NCI-H2196 treated with DMSO at 0.1 percent for 48 hours (cell line): Measurements from ENCODE around the gene NRG3.
"Not testable (repeated sequence)": the region's sequence is repeated elsewhere in the genome, so short reads cannot be mapped to it uniquely, and the experiment has no call there.

Experiments used
- DNase-seq: peaks from one replicate; lab custom pipeline; 2025; ENCODE audit not compliant: unreplicated experiment; lab: John Stamatoyannopoulos, UW

NRG3 gene

DNA sequence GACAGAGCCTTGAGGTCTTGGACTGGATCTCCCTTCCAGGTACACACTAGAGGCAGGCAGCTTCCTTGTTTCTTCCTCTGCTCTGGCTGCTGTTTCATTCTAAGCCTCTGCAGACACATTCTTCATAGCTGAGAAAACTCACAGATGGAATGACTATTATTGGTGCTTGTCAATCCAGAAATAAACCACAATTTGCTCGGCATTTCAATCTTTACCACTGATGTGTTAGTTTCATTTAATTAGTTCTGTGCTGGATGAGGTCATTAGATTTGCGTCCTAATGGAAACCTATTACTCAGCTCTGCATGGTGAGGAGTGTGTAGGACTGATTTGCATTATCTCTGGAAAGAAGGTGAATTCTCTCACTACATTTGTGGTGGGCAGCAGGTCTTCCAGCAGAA, 392.5 kb downstream of the NRG3 start:
- DNase-seq: no peak

DNA sequence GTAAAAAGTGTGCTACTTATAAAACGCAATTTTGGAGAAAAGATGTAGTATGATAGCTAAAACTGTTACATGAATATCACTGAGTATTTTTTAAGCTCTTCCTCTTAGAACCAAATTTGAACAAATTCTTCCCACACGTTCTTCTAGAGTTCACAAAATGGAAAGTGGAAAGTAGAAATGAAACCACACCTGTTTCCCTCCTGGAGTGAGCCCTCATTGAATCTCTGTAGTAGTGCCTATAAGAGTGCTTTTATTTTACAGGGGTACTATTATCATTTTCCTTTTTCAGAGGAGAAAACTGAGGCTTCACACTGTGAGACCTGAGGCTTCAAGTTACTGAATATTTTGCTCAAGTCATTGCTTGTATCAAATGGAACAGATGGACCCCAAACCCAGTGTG, 393.0 kb downstream of the NRG3 start:
- no peak for DNase-seq

DNA sequence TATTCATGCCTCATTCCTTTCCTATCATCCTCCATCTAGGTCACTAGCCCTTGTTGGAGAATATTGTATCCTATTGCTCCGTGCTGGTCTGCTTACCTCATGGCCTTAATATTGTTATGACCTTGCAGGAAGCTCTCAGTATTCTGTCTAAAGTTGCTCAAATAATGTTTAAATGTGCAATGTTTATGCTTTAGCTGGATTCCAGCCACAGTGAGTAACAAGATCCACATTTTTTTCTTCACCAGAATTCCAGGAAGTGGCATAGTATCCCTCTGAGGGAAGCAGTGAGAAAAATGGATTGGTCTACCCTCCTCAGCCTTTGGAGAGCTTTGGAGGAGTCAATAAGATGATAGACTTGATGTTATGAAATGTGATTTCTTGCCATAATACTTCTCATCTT, 402.6 kb downstream of the NRG3 start:
- DNase-seq: no peak

DNA sequence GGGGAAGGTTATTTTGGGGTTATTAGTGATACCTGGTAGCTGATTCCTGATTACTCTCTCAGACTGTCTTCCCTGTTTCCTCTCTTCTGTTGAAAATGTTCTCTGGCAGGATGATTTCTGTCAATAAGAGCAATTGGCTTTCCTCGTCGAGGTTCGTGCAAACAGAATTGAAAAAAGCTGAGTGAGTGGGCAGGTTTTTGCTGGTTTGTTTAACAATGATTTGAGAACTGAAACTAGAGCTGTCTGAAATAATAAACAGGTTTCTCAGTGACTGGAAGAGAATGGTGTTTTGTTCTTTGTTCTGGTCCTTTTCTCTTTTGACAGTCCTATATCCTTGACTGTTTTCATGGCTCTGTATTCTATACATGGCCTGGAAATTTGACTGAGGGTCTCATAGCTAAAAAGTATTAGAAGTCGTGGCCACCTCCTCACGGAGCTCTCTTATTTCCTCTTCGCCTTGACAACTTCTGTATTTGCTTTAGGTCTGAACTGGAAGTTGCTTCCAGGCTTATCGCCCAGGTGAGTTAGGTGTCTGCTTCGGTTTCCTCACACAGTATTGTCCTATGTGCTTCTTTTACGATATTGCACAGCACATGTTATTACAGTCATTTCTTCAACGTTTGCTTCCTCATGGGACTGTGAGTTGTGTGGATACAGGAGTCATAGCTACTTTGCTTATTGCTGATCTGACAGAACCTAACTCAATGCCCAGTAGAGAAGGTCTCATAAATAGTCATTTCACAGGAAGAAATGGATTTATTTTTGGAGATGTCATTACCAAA, 403.6 kb downstream of the NRG3 start:
- no peak for DNase-seq

DNA sequence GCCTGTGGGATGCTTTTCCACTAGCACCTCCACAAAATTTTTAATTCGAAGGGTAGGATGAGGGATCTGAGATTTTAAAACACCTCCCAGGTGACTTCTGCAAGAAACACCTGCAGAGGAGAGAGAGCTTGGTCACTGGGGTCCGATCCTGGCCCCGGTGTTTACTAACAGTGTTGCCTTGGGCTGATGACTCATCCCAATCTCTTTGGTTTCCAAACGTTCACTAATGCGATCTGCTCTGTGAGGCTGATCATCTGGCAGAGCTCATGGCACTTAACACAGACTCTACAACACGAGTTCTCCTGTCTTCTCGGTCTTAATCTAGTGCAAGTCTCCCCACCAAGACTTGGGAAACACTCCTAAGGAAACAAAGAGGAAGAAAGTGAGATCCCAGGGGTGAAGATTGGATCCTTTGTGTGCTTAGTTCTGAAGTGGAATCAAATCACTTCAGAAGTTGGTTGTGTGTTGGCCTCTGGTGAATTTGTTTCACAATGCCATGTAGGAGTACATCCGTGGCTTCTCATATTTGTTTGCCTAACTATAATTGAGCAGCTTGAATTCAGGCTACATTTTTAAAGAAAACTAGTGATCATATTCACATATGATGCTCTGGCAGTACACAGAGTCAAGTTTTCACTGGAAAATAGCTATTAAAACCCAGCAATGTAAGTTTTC, 407.9 kb downstream of the NRG3 start:
- DNase-seq: no peak

DNA sequence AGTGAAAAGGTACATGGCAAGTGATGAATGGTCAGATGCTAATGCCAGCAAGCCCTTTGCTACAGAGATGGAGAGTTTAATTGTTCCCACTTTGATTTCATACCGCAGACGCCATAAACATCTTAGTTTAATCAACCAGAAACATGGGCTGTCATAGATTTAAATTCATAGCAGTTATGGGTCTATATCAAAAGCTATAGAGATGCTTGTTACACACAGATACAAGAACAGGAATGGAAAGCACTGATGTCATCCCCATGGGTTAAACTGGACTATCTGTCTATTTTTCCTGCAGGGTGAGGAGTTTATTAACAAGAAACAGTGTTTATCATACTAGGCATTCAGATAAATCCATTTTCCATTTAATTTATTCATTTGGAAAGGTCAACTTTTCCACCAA, 409.2 kb downstream of the NRG3 start:
- no peak for DNase-seq

DNA sequence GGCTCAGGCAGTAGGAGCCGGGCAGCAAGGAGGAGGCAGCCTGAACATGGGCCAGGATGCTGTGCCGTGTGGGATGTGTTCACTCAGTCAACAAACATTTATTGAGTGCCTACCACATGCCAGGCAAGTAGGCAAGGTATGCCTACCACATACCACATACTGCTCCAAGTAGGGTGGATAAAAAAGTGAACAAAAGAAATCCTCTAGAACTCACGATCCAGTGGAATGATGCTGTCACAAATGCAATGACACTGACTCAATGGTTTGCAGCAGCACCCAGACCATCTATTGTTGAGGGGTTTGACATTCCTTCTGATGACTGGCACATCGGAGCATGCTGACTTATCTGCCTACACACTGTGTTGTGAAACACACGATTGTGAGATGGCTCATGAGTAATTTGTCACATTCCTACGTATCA, 413.5 kb downstream of the NRG3 start:
- no peak for DNase-seq

DNA sequence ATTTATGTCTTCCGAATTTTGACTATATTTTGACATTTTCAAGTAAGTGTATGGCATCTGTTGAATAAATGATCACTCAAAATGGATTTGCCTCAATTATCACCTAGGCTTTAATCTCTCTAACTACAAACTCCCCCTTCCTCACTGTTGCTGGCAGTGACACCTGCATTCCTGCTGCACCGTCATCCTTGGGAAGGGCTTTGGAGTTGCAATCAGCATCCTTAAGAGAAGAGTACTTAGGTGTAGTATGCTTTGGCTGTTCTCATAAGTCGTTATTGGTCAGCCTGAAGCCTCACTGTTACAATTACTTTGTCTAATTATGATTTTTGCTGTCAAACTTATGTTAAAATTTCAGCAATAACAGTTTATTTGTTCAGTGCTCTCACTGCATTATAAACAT, 415.0 kb downstream of the NRG3 start:
- no peak for DNase-seq

DNA sequence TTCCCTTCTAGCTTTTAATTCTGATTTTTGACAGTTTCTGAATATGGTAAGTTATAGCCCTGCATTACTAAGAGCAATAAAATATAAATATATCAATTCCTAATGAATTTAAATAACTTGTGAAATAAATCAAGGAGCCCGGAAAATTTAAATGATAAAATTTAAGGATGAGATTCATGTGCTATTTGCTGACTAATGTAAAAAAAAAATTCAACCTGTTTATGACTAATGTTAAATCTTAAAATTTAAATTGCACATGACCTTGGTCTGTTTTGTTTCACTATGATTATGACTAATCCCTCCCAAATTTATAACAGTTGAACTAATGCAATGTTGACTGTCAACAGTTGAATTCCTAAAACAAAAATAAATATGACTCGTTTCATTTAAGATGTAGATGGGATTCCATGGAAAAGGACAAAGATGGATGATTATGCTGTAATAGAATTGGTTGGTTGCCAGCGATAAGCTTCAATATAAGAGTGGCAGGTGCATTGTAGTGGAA, 419.9 kb downstream of the NRG3 start:
- no peak for DNase-seq

DNA sequence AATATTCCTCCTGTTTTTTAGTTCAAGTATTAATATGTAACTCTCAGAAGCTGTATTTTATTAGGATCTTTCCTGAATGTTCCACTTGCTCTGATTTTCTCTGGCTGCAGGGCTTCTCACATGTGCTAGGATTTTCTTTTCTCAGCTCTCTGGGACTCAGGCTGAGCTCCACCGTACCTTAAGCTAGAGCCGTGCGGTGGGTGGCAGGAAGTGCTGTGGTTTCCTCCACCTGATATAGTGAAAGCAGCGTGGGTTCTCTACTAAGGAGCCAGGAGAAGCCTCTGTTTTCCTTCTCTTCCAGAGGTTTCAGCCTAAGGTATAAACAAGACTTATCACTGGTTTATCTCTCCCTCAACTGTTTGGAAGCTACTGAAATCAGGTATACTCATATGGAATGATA, 433.6 kb downstream of the NRG3 start:
- DNase-seq: no peak

DNA sequence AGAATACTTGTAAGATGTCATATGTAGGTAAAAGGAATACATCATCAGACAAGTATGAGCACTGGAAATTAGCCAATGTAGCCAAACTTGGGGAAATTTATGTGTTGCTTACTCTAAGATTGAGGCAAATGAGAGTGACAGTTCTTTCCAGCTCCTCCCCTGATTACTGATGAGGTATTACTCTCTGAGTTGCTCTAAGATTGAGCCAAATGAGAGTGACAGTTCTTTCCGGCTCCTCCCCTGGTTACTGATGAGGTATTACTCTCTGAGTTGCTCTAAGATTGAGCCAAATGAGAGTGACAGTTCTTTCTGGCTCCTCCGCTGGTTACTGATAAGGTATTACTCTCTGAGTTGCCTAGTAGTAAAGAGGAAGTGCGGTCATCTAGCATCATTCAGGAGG, 435.8 kb downstream of the NRG3 start:
- no peak for DNase-seq

DNA sequence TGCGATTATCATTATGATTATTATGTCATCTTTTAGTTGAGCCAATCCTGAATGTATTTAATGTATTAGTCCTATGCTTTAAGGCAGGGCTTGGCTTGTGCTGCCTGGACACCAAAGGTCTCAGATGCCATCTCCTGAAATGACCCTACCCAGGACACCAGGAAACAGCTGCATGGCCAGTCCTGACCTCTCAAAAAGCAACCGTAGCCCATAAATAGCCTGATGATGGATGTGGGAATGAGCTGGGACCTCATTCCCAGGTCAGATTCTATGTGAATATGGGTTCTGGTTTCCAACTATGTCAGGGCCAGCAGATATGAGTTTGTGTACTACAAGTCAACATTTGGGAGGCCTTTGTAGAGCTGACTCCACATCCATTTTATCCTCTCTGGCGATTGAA, 438.4 kb downstream of the NRG3 start:
- no peak for DNase-seq

DNA sequence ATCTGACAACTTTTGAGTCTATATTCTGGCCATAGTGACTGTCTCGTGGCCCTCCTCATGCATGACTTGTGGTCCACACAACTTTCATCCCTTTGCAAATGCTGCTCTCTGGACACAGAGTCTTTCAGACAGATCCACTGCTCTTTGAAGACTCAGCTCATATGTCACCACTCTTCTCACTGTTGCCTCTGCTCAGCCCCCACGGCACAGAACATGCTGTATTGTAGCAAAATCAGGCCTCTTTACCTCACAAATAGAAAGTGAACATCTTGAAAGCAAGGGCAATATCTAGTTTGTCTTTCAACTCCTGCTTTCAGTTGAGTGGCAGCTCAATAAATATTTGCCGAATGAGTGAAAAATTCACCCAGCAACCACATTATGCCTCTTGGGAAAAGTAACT, 443.5 kb downstream of the NRG3 start:
- no peak for DNase-seq

DNA sequence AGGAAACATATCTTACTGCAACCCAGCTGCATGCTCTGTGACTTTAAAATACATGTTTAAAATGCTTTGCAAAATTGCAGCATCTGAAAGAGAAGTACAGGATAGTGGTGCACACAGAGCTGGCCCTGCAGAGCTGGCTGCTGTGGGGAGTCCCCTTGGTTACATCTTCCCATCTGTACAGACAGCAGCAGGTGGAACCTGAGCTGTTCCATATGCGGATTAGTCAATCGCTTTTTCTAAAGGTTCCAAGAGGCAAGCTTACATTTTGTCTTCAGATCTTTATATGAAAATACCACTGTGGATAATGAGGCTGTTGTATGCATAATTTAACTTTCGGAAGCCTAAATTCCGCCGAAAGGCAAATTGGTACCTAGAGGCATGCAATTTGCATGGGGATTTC, 444.1 kb downstream of the NRG3 start:
- no peak for DNase-seq

DNA sequence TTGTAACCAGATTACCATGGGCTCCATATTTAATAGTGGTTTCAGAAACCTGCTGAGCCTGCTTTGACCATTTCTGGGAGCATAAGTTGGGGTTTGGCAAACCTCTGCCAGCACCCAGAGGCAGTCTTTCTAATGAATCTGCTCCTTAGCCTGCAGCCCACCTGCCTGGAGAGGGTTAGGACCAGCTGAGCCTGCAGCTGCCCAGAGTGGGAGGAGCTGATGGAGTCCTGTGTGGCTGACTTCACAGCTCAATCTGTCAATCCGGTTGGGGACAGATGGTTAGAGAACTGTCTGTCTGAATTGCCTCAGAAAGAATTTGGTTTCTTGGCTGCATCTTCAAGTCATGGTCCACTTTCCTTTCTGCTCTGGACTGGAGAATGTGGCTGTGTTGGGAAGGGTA, 444.6 kb downstream of the NRG3 start:
- no peak for DNase-seq

DNA sequence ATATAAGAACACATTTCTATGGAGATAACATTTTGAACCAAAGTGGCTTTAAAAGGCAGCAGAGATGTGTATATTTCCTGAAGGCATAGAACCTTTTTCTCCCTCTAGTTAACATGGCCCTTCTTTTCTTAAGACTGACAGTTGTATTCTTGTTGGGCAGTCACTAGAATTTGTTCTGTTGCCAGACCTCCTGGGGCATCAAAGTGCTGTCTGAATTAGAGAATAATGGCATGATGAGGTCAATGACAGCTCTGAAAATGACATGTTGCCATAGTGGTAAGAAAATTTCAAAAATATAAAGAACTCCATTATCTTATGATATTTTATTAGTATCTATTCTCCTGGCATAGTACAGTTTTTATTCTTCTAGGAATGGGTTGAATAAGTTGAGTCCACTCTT, 446.7 kb downstream of the NRG3 start:
- DNase-seq: no peak

DNA sequence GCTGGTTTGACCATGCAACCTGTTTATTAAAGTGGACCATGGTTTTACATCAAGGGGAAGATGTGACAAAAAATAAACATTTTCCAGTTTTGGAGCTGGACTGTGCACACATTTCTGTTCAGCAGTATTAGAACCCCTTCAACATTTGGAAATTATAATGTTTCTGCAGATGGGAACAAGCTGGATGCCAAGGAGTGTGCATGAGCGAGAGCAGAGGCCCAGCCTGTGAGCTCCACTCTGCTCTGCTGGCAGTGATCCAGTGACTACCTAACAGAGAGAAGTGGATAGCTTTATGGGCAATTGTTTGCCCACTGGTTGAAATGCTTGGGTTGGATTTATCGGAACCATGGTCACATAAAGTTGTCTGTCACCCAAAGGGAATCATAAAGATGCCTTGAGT, 456.7 kb downstream of the NRG3 start:
- no peak for DNase-seq

DNA sequence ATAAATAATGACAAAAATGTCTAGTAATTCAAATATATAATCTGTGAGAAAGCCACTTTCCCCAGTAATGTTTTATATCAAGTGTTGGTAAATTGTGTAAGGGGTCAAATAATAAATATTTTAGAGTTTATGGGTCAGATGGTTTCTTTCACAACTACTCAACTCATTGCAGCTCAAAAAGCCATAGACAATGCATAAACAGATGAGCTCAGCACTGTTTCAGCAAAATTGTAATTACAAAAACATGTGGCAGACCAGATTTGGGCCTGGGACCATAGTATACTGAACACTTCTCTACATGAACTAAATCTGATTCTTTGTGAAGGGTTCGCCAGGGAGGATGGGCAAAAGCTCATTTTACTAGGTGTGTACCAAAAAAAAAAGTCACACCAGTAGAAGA, 460.8 kb downstream of the NRG3 start:
- no peak for DNase-seq

DNA sequence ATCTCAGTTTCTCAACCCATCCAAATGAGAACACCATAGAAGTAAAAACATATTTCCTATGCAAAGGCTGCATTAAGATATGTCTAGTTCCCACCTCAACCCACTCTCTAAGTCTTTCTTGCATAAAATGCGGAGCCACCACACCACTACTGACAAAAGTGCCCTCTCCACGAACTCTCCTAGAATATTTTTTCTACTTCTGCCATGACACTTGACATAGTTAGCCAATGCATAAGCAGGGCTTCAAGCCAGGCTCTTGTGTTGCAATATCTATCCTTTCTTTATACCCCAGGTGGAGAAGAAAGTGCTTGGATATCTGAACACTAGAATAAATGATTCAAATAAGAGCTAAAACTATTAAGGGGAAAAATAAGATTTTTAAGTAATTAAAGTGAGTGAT, 465.2 kb downstream of the NRG3 start:
- DNase-seq: no peak

DNA sequence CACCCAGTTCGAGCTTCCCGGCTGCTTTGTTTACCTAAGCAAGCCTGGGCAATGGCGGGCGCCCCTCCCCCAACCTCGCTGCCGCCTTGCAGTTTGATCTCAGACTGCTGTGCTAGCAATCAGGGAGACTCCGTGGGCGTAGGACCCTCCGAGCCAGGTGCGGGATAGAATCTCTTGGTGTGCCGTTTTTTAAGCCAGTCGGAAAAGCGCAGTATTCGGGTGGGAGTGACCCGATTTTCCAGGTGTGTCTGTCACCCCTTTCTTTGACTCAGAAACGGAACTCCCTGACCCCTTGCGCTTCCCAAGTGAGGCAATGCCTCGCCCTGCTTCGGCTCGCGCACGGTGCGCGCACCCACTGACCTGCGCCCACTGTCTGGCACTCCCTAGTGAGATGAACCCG, 474.6 kb downstream of the NRG3 start:
- not testable (repeated sequence) for DNase-seq

DNA sequence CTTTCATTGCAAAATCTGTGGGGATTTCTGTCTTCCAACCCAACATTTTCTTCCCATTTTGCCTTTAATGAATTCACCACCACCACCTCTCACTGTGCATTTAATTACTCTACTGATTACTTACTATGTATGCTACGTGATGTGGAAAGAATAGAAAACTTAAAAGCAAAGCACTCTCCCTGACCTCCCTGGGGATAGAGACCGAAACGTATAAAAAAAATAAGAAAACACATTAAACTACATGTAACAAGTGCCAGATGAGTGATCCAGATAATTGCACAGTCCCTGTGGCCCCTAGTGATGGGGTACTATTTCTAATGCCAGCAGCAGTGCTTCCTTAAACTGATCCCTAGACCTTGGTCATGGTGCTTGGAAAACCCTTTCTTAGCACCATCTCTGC, 478.4 kb downstream of the NRG3 start:
- DNase-seq: no peak

DNA sequence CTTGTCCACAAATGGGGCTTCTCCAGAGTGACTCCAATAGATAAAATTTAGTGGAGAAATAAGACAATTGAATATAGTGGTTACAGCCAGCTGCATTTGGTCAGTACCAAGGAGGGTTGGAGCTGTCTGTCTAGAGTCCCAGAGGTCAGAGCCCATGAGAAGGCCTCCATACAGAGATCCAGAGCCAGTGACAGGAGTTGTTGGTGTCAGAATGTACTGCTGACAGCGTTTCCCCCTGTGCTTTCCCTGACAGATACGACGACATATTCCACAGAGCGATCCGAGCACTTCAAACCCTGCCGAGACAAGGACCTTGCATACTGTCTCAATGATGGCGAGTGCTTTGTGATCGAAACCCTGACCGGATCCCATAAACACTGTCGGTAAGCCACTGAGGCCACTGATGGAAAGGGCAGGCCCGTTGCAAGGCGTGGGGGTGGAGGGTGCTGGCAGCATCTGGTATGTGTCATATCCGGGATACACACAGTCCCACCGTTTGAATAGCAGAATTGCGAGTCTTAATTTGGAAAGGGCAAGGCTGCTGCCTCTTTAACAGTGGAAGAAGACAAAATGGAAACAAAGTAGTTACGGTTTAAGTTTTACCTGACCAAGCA, 483.6 kb downstream of the NRG3 start:
- DNase-seq: no peak
